Spleen (tissue), 7 donors: ENCODE results near the gene DNAJC3.

Experiments
- CTCF ChIP-seq, 11 experiments: fragments of 200-600 bp in 7 of 11; fragments of 450-650 bp in 4 of 11; sonication (generic) in 4 of 11; IDR thresholded peaks in 8 of 11; conservative IDR thresholded peaks in 3 of 11; 1 replicate in 7 of 11; 2 replicates in 4 of 11; pipeline versions ENCODE4 v1.4.0 to v1.8.0; 2016 to 2021; ENCODE audit warnings: antibody characterized with exemption in 11 of 11, inconsistent platforms in 4 of 11, mild to moderate bottlenecking in 1 of 11
- POLR2A ChIP-seq, 3 donors: fragments of 450-650 bp; IDR thresholded peaks; one replicate each; pipeline ENCODE4 v1.5.1; 2017; ENCODE audit warnings: antibody characterized with exemption in 3 of 3, mild to moderate bottlenecking in 1 of 3
- POLR2AphosphoS5 ChIP-seq, 3 donors: sonication (generic); formaldehyde crosslinking; IDR thresholded peaks; one replicate each; pipeline ENCODE4 v1.5.1; 2017; ENCODE audit warnings: antibody characterized with exemption in 3 of 3
- donor health status: DM: no; HTN: no; CAD: no; lungs with moderate emphysema.
- donor health status: DM: no; HTN: no; CAD: no.
- donor health status: DM: no; HTN: no; CAD: no.

DNA sequence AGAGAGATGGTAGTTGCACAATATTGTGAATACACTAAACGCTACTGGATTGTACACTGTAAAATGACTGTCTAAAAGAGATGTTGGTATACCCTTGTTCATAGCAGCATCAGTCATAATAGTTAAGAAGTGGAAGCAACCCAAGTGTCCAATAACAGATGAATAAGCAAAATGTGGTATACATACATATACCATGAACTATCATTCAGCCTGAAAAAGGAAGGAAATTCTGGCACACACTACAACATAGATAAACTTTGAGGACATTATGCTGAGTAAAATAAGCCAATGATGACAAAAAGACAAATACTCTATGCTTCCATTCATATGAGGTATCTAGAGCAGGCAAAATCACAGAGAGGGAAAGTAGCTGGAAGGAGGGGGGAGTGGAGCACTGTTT is 48.5 kb upstream of the DNAJC3 start:
- TF ChIP-seq POLR2A (IDR thresholded peaks at IDR 0.05) (no peak), POLR2AphosphoS5 (IDR thresholded peaks at IDR 0.05) (no peak), CTCF (IDR thresholded peaks at IDR 0.05 in 8 of 11, conservative IDR thresholded peaks at IDR 0.05 in 3 of 11) (no peak)
